ENCODE measurements around the gene ZFYVE26.

GRCh38 chr14:67704484-67705089, 111.8 kb downstream of the ZFYVE26 start:
- TF ChIP-seq POLR2A (IDR thresholded peaks at IDR 0.05; ENCODE audit: low read depth, low read length) (no peak), POLR2AphosphoS5 (IDR thresholded peaks at IDR 0.05; ENCODE audit: low read depth, low read length) (no peak)
